ENCODE results near the gene GLUL. TPM values are rescaled to one million over a fixed set of nuclear protein-coding genes. Genes with fewer than 3 reads are reported as not detected.

GLUL gene
- polyA plus RNA-seq (2013, experiment 1 of 2): 101 TPM
- 99.8 TPM for polyA plus RNA-seq (2013, experiment 2 of 2)

DNA sequence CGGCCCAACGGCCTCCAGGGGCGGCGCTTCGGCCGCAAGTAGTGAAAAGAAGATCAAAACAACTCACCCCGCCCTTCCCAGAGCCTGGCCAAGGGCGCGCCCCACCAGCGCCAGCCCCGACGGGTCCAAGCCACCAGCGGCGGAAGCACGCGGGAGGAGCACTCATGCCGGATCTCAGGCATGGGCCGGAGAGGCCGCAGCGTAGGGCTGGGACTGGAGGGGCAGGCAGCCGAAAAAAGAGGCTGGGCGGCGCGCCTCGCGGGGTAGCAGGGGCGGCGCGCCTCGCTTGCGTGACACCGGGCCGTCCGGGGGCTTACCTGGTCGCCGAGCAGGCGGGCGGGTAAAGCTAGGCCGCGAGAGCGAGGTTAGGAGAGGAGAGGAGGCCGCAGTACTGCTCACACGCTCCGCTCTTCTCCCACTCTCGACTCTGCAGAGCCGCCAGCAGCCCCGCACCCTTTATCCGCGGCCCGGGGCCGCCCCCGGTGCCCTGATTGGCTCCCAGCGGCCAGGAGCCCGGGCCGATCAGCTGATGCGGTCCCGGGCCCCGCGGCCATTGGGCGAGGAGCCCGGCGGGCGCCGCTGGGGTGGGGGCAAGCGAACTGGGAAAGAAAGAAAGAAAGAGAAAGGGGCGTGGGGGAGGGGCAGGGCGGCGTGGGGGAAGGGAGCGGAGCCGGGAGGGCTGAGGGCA lies at the start of gene GLUL:
TSS of gene GLUL (minus strand) at position 429 of the 688 bp plus-strand sequence. CDS start 3,053 bp downstream, outside the sequence.
- H3K4ac ChIP-seq (ENCODE audit: low read depth in 1 of 2, low read length in 2 of 2): peak within 1 kb of the TSS; percentile 88 to 94
- WGBS: under 1% methylated on average over 44 of the region's 70 CpGs
- peak within 1 kb of the TSS; percentile 79 for H2BK5ac ChIP-seq (ENCODE audit: low read depth, low read length, poor library complexity, severe bottlenecking)
- peak within 1 kb of the TSS; percentile 98 to 99 for H3K18ac ChIP-seq (ENCODE audit: low read depth in 1 of 2, low read length in 2 of 2)
- peak within 1 kb of the TSS in 1 of 2 experiments; percentile 97 for H3K23ac ChIP-seq (ENCODE audit: low read length in 2 of 2)
- H2BK15ac ChIP-seq (ENCODE audit: low read depth, poor library complexity, severe bottlenecking): peak within 1 kb of the TSS; percentile 99
- H2AFZ ChIP-seq (ENCODE audit: low read depth, low read length): peak within 1 kb of the TSS; percentile 75
- no peaks in the 10 kb centered on the region for H3K9me3 ChIP-seq (ENCODE audit: control insufficient read depth, low read length)
- peaks cover 21% of the 10 kb centered on the region for H3K79me1 ChIP-seq (replicated peaks; ENCODE audit: low read length, poor library complexity, severe bottlenecking)
- peak within 1 kb of the TSS; percentile 98 for H2BK120ac ChIP-seq (ENCODE audit: low read depth, low read length)
- peak; percentile 94 for DNase-seq
- H3K27ac ChIP-seq (ENCODE audit: low read length, poor library complexity, severe bottlenecking): peak within 1 kb of the TSS; percentile 62
- peaks cover 12 to 21% of the 10 kb centered on the region in 2 experiments for H3K36me3 ChIP-seq (ENCODE audit: control insufficient read depth in 1 of 2, insufficient read depth in 2 of 2, low read depth in 1 of 2, low read length in 2 of 2)
- H3K4me3 ChIP-seq (ENCODE audit: insufficient read depth in 1 of 2, low read depth in 1 of 2, low read length in 2 of 2): peak within 1 kb of the TSS; percentile 82 to 99
- no peaks in the 10 kb centered on the region for H3K27me3 ChIP-seq (ENCODE audit: control insufficient read depth in 1 of 2, insufficient read depth in 1 of 2, low read length in 2 of 2)
- H3K9ac ChIP-seq (ENCODE audit: low read length): peak within 1 kb of the TSS; percentile 96
- peak within 1 kb of the TSS in 1 of 2 experiments; percentile 100 for H3K14ac ChIP-seq (ENCODE audit: low read length in 2 of 2)
- H3K4me2 ChIP-seq (ENCODE audit: low read length, poor library complexity, severe bottlenecking): peak within 1 kb of the TSS; percentile 96
- H4K8ac ChIP-seq (ENCODE audit: low read length): peak within 1 kb of the TSS; percentile 96
- H4K91ac ChIP-seq (ENCODE audit: low read length): peak within 1 kb of the TSS; percentile 95
- H2BK12ac ChIP-seq (ENCODE audit: low read length in 2 of 2): peak within 1 kb of the TSS; percentile 18 to 61
- H3K4me1 ChIP-seq (ENCODE audit: control insufficient read depth, insufficient read depth, low read depth, low read length): peaks cover 9% of the 10 kb centered on the region
- H2AK5ac ChIP-seq (ENCODE audit: low read length, severe bottlenecking): no peak within 1 kb of the TSS

DNA sequence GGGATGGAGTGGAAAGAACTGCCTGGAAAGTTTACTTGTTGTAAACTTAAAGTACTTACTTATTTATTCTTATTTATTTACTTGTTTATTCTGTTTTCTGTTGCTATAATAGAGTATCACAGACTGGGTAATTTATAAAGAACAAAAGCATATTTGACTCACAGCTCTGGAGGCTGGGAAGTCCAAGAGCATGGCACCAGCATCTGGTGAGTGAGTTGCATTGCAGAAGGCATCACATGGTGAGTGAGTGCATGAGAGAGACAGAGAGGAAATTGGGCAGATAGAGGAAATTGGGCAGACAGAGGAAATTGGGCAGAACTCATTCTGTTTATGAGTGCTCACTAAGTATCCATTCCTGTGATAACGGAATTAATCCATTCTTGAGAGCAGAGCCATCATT lies 46.7 kb upstream of the GLUL start:
- no peak overlapping the region for H2AK5ac ChIP-seq (ENCODE audit: low read length, severe bottlenecking)

DNA sequence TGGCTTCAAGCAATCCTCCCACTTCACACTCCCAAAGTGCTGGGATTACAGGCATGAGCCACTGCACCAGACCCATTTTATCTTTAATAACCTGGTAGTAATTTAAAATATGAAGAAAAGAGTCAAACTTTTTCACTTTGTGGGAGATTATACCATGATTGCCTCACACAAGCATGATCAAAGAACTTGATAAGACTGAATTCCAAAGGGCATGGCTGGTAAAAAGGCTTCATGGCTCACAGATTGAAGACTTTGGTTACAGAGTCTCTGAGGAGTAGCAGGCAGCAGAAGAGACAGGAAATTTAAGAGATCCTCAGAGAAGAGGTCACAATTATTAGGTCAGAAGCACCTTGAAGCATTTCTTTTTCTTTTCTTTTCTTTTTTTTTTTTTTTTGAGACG lies 42.0 kb upstream of the GLUL start:
- Histone ChIP-seq H3K4me2 (ENCODE audit: low read length, poor library complexity, severe bottlenecking) (no peak overlapping the region), H2BK5ac (ENCODE audit: low read depth, low read length, poor library complexity, severe bottlenecking) (no peak overlapping the region), H3K23ac (ENCODE audit: low read length in 2 of 2) (no peak overlapping the region), H3K9ac (ENCODE audit: low read length) (no peak overlapping the region), H3K9me3 (ENCODE audit: control insufficient read depth, low read length) (peaks cover 9% of the 10 kb centered on the region), H3K27me3 (ENCODE audit: control insufficient read depth in 1 of 2, insufficient read depth in 1 of 2, low read length in 2 of 2) (peaks cover 0 to 7% of the 10 kb centered on the region in 2 experiments), H3K4me3 (ENCODE audit: insufficient read depth in 1 of 2, low read depth in 1 of 2, low read length in 2 of 2) (no peak overlapping the region), H3K27ac (ENCODE audit: low read length, poor library complexity, severe bottlenecking) (no peak overlapping the region), H2BK15ac (ENCODE audit: low read depth, poor library complexity, severe bottlenecking) (no peak overlapping the region), H4K8ac (ENCODE audit: low read length) (no peak overlapping the region), H3K18ac (ENCODE audit: low read depth in 1 of 2, low read length in 2 of 2) (no peak overlapping the region), H2BK120ac (ENCODE audit: low read depth, low read length) (no peak overlapping the region), H2AK5ac (ENCODE audit: low read length, severe bottlenecking) (no peak overlapping the region), H3K4ac (ENCODE audit: low read depth in 1 of 2, low read length in 2 of 2) (no peak overlapping the region), H4K91ac (ENCODE audit: low read length) (no peak overlapping the region), H3K14ac (ENCODE audit: low read length in 2 of 2) (no peak overlapping the region), H2AFZ (ENCODE audit: low read depth, low read length) (no peak overlapping the region), H3K4me1 (ENCODE audit: control insufficient read depth, insufficient read depth, low read depth, low read length) (no peaks in the 10 kb centered on the region), H2BK12ac (ENCODE audit: low read length in 2 of 2) (no peak overlapping the region), H3K79me1 (replicated peaks; ENCODE audit: low read length, poor library complexity, severe bottlenecking) (no peaks in the 10 kb centered on the region), H3K36me3 (ENCODE audit: control insufficient read depth in 1 of 2, insufficient read depth in 2 of 2, low read depth in 1 of 2, low read length in 2 of 2) (no peaks in the 10 kb centered on the region)
- 87% methylated on average over 1 of the region's 1 CpG for WGBS
- no peak for DNase-seq

More for the DNA sequence above, 46.7 kb upstream of the GLUL start:
- Histone ChIP-seq H3K36me3 (ENCODE audit: control insufficient read depth in 1 of 2, insufficient read depth in 2 of 2, low read depth in 1 of 2, low read length in 2 of 2) (no peaks in the 10 kb centered on the region), H3K4ac (ENCODE audit: low read depth in 1 of 2, low read length in 2 of 2) (no peak overlapping the region), H3K4me1 (ENCODE audit: control insufficient read depth, insufficient read depth, low read depth, low read length) (no peaks in the 10 kb centered on the region), H3K9me3 (ENCODE audit: control insufficient read depth, low read length) (peaks cover 11% of the 10 kb centered on the region), H3K27ac (ENCODE audit: low read length, poor library complexity, severe bottlenecking) (no peak overlapping the region), H3K9ac (ENCODE audit: low read length) (no peak overlapping the region), H4K8ac (ENCODE audit: low read length) (no peak overlapping the region), H2BK120ac (ENCODE audit: low read depth, low read length) (no peak overlapping the region), H3K79me1 (replicated peaks; ENCODE audit: low read length, poor library complexity, severe bottlenecking) (no peaks in the 10 kb centered on the region), H2BK12ac (ENCODE audit: low read length in 2 of 2) (no peak overlapping the region), H3K4me3 (ENCODE audit: insufficient read depth in 1 of 2, low read depth in 1 of 2, low read length in 2 of 2) (no peak overlapping the region), H3K27me3 (ENCODE audit: control insufficient read depth in 1 of 2, insufficient read depth in 1 of 2, low read length in 2 of 2) (peaks cover 0 to 18% of the 10 kb centered on the region in 2 experiments), H2BK5ac (ENCODE audit: low read depth, low read length, poor library complexity, severe bottlenecking) (no peak overlapping the region), H3K23ac (ENCODE audit: low read length in 2 of 2) (no peak overlapping the region), H3K18ac (ENCODE audit: low read depth in 1 of 2, low read length in 2 of 2) (no peak overlapping the region), H3K4me2 (ENCODE audit: low read length, poor library complexity, severe bottlenecking) (no peak overlapping the region), H2AFZ (ENCODE audit: low read depth, low read length) (no peak overlapping the region), H3K14ac (ENCODE audit: low read length in 2 of 2) (no peak overlapping the region), H2BK15ac (ENCODE audit: low read depth, poor library complexity, severe bottlenecking) (no peak overlapping the region), H4K91ac (ENCODE audit: low read length) (no peak overlapping the region)
- no peak for DNase-seq
- WGBS: 67% methylated on average over 1 of the region's 1 CpG

DNA sequence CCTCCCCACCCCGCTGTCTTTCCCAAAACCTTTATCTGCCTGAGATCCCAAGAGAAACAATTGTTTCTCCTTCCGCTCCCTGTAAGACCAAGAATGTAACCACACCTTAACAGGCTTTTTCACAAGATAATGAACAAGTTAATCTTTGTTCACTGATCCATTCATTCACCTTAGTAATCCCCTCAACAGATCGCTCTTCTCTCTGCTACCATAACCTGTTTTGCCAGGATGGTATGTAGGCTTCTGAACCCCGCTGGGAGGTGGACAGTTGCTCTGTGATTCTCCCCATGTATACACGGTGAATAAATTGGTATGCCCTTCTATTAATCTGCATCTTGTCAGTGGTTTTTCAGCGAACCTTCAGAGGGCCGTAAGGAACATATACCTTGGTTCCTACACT lies 39.7 kb upstream of the GLUL start:
- no peak overlapping the region for H3K27ac ChIP-seq (ENCODE audit: low read length, poor library complexity, severe bottlenecking)
- H3K23ac ChIP-seq (ENCODE audit: low read length in 2 of 2): no peak overlapping the region
- H3K9me3 ChIP-seq (ENCODE audit: control insufficient read depth, low read length): no peaks in the 10 kb centered on the region
- no peak overlapping the region for H3K4ac ChIP-seq (ENCODE audit: low read depth in 1 of 2, low read length in 2 of 2)
- no peak for DNase-seq
- no peak overlapping the region for H4K91ac ChIP-seq (ENCODE audit: low read length)
- no peak overlapping the region for H2AK5ac ChIP-seq (ENCODE audit: low read length, severe bottlenecking)
- no peak overlapping the region for H2BK5ac ChIP-seq (ENCODE audit: low read depth, low read length, poor library complexity, severe bottlenecking)
- H3K14ac ChIP-seq (ENCODE audit: low read length in 2 of 2): no peak overlapping the region
- no peak overlapping the region for H3K4me3 ChIP-seq (ENCODE audit: insufficient read depth in 1 of 2, low read depth in 1 of 2, low read length in 2 of 2)
- H2BK12ac ChIP-seq (ENCODE audit: low read length in 2 of 2): no peak overlapping the region
- H3K27me3 ChIP-seq (ENCODE audit: control insufficient read depth in 1 of 2, insufficient read depth in 1 of 2, low read length in 2 of 2): no peaks in the 10 kb centered on the region
- no peak overlapping the region for H3K18ac ChIP-seq (ENCODE audit: low read depth in 1 of 2, low read length in 2 of 2)
- H4K8ac ChIP-seq (ENCODE audit: low read length): no peak overlapping the region
- no peak overlapping the region for H3K4me2 ChIP-seq (ENCODE audit: low read length, poor library complexity, severe bottlenecking)
- no peak overlapping the region for H2AFZ ChIP-seq (ENCODE audit: low read depth, low read length)
- H2BK120ac ChIP-seq (ENCODE audit: low read depth, low read length): no peak overlapping the region
- H3K79me1 ChIP-seq (replicated peaks; ENCODE audit: low read length, poor library complexity, severe bottlenecking): no peaks in the 10 kb centered on the region
- H3K4me1 ChIP-seq (ENCODE audit: control insufficient read depth, insufficient read depth, low read depth, low read length): no peaks in the 10 kb centered on the region
- no peak overlapping the region for H3K9ac ChIP-seq (ENCODE audit: low read length)
- H3K36me3 ChIP-seq (ENCODE audit: control insufficient read depth in 1 of 2, insufficient read depth in 2 of 2, low read depth in 1 of 2, low read length in 2 of 2): no peaks in the 10 kb centered on the region
- no peak overlapping the region for H2BK15ac ChIP-seq (ENCODE audit: low read depth, poor library complexity, severe bottlenecking)
- WGBS: 94% methylated on average over 7 of the region's 7 CpGs

Measured in mesenchymal stem cell (in vitro differentiated cells and primary cell).